ENCODE data around the gene AUTS2.
"Not testable (repeated sequence)": the region's sequence is repeated elsewhere in the genome, so short reads cannot be mapped to it uniquely, and the experiment has no call there.

Gene AUTS2

DNA sequence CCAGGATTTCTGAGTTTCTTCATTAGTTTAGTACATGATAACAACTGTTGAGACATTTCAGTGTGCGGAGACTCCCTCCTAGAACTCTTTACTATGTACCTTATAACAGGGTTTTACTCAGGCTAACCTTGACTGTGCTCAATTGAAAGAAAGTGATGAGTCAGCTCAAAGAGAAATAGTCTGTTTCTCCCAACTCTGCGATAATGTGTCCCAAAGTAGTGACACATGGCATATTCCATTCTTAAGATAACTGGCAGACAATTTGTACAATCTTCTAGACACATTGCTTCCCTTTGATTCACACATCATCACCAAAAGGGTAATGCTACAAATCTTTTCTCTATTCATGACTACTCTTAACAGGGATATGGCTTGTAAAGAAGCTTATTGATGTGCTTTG lies 645.2 kb downstream of the AUTS2 start:
- FAIRE-seq (peak; percentile 17), DNase-seq (ENCODE audit: insufficient read length) (no peak)
- TF ChIP-seq TAF1 (IDR thresholded peaks at IDR 0.05; ENCODE audit: borderline replicate concordance, low read depth, low read length): no peak

DNA sequence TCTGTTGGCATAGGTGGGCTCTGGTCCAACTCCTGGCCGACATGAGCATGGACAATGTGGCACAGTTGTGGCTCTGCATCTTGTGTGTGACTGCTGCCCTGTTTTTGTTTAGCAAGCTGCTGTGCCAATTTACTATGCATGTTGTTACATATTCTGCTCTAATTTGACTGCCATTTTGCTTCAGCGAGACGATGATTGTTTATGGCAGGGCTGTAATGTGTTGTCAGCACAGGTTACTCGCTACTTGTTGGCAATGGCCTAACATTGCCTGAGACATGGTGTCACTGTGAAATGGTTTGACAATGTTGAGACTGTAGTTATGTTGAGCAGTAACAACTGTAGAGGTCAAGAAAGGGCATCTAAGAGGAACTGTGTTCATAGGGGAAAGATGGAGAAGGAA lies 659.6 kb downstream of the AUTS2 start:
- DNase-seq (ENCODE audit: insufficient read length) (no peak), FAIRE-seq (no peak)
- no peak for TF ChIP-seq POLR2A (IDR thresholded peaks at IDR 0.05; ENCODE audit: low read depth, low read length)

DNA sequence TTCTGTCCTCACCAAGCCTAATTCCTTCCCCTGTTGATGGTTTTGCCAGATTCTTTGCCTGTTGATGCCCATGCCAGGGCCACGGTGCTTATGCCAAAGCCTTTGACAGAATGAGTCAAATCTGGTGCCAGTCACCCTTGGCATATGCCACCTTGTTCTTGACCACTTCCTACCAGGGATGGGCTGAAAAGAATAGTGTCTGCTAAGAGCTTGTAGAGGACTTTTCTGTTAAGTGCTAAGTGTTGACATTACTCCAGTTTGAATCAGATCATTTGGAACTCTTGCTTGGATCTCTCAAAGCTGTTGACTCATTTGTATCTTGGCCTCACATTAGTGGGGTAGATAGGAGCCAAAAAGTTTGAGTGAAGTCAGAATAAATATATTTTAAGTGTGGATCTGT lies 661.2 kb downstream of the AUTS2 start:
- TF ChIP-seq POLR2AphosphoS5 (IDR thresholded peaks at IDR 0.05; ENCODE audit: low read depth, low read length): no peak
- no peak for TF ChIP-seq TAF1 (IDR thresholded peaks at IDR 0.05; ENCODE audit: borderline replicate concordance, low read depth, low read length)
- TF ChIP-seq POLR2A (IDR thresholded peaks at IDR 0.05; ENCODE audit: low read depth, low read length): no peak
- no peak for DNase-seq (ENCODE audit: insufficient read length)
- FAIRE-seq: no peak

DNA sequence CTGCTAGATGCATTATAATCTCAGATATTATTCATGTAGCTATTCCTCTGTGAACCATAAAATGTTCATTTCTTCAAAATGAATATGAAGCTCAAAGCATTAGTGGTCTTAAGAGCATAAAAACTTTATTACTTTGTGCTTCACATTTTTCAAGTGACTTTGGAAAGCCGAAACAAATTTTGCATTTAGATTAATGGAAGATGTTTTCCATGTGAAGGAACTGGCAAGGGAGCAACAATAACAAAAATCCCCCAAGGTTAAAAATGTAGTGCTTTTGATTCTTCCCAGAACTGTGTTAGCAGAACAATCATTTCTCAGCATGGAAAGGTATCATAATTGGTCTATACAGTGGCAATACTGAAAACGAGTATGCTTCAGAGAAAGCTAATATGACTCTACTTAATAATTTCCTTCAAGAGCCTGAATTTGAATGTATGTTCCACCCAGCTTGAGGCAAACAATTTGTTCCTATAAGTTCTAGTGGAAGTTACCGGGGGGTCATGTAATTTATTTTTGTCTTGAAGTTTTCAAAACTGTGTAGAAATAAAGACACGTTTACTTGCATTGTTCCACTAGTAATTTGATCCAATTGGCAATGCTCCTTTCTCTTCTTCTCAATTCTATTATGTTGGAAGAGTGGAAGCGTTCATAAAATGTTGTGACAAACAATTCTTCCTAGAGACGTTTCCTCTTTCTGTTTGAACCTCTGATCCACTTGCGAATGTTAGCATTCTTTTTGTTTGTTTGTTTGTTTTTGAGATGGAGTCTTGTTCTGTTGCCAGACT lies 665.4 kb downstream of the AUTS2 start:
- TF ChIP-seq TAF1 (IDR thresholded peaks at IDR 0.05; ENCODE audit: borderline replicate concordance, low read depth, low read length) (no peak), POLR2AphosphoS5 (IDR thresholded peaks at IDR 0.05; ENCODE audit: low read depth, low read length) (no peak), POLR2A (IDR thresholded peaks at IDR 0.05; ENCODE audit: low read depth, low read length) (no peak)
- DNase-seq (ENCODE audit: insufficient read length): no peak
- no peak for FAIRE-seq

DNA sequence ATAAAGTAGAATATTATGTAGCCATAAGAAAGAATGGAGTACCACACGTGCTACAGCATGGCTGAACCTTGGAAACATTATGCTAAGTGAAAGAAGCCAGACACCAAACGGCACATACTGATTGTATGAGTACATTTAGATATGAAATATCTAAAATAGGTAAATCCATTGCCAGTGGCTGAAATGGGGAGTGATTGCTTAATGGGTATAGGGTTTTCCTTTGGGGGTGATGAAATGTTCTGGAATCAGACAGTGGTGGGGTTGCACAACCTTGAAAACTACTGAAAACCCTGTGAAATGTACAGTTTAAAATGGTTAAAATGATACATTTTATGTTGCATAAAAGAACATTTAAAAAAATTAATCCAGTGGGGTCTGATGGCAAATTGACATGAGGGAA lies 667.9 kb downstream of the AUTS2 start:
- DNase-seq (ENCODE audit: insufficient read length) (no peak), FAIRE-seq (no peak)
- TF ChIP-seq POLR2A (IDR thresholded peaks at IDR 0.05; ENCODE audit: low read depth, low read length) (no peak), POLR2AphosphoS5 (IDR thresholded peaks at IDR 0.05; ENCODE audit: low read depth, low read length) (no peak), TAF1 (IDR thresholded peaks at IDR 0.05; ENCODE audit: borderline replicate concordance, low read depth, low read length) (no peak)

DNA sequence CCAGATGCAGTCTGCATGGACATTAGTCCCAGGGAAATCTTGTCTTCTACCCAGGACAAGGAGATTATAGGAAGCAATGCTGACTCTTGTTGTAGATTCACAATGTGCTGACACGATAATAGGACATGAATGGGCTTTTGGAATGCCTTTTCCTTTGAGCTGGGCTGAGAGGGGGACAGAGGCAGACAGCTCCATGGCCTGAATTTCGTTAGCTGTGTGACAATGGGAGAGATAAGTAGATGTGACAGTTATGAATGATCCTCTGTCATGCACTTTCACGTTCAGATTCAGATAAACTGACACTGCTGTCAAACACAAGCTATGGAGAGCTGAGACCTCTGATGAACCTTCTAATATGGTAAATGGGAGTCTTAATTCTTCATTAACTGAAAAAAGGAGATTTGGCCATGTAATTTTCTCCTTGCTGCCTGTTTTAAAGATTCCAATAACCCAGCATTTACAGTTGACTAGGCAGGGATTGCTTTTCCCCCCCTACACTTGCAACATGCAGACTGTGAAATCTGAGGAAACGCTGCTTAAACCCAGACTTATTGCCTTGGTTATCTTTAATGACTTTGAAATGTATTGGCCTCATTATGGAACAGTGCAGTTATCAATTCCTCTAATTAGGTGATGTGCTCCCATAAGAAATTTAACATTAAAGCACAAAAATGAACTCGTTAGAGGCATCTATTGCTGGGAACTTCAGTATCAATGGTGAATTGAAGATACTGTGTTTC lies 669.3 kb downstream of the AUTS2 start:
- DNase-seq (ENCODE audit: insufficient read length) (no peak), FAIRE-seq (no peak)
- no peak for TF ChIP-seq POLR2AphosphoS5 (IDR thresholded peaks at IDR 0.05; ENCODE audit: low read depth, low read length)
- no peak for TF ChIP-seq POLR2A (IDR thresholded peaks at IDR 0.05; ENCODE audit: low read depth, low read length)
- no peak for TF ChIP-seq TAF1 (IDR thresholded peaks at IDR 0.05; ENCODE audit: borderline replicate concordance, low read depth, low read length)

DNA sequence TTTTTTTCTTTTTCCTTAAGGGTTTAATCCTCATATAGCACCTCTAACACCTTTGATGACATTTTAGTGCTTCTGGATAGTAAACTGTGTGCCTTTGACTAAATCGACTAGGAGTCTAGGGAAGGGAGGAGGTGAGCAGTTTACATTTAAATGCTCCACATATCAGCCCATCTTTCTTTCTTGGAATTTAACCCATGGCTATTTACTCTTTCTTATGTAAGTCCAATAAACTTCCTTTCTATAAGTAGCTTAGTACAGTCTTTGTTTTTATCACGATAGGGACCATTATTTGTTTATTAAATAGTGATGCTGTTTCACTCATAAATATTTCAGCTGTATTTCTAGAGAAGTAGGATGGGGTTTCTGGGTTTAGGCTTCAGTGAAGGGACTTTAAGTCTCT lies 669.9 kb downstream of the AUTS2 start:
- no peak for DNase-seq (ENCODE audit: insufficient read length)
- no peak for TF ChIP-seq POLR2A (IDR thresholded peaks at IDR 0.05; ENCODE audit: low read depth, low read length)
- TF ChIP-seq POLR2AphosphoS5 (IDR thresholded peaks at IDR 0.05; ENCODE audit: low read depth, low read length): no peak
- no peak for TF ChIP-seq TAF1 (IDR thresholded peaks at IDR 0.05; ENCODE audit: borderline replicate concordance, low read depth, low read length)
- FAIRE-seq: no peak

DNA sequence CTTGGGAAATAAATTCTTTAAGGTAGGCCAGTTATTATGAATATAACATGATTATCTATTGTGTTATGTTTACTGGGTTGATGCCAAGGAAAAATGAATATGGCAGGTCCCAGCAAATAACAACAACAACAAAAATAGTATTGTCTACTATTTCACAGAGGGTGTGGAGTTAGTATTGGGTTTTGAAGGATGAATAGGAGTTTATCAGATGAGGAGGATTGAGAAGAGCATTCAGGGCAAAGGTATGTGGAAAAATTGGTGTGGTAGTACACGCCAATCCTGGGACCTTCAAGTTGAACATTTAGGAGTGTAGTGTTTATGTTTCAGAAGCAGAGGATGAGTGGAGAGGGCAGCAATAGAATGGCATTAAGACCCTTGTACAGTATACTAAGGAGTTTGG lies 671.9 kb downstream of the AUTS2 start:
- FAIRE-seq (no peak), DNase-seq (ENCODE audit: insufficient read length) (no peak)
- TF ChIP-seq POLR2AphosphoS5 (IDR thresholded peaks at IDR 0.05; ENCODE audit: low read depth, low read length): no peak
- TF ChIP-seq POLR2A (IDR thresholded peaks at IDR 0.05; ENCODE audit: low read depth, low read length): no peak
- TF ChIP-seq TAF1 (IDR thresholded peaks at IDR 0.05; ENCODE audit: borderline replicate concordance, low read depth, low read length): no peak

DNA sequence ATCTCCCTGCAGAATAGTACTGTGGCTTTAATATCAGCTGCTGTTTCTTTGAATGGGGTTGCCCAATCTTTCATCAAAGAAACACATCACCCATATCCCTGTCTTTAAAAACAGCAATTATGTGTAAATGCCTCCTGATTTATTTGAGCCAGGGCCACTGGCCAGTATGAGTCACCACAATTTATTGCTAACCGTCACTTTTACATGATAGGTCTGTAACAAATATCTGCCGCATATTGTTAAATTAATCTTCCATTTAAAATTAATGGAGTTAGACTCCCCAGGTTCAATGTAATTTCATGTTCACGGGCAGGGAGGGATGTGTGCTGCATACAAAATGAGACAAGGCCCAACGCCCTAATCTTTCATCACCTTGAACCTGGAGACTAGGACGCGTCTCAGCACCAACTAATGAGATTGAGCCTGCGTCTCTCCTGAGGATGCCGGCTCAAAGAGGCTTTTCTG lies 673.4 kb downstream of the AUTS2 start:
- no peak for FAIRE-seq
- DNase-seq (ENCODE audit: insufficient read length): no peak
- no peak for TF ChIP-seq POLR2A (IDR thresholded peaks at IDR 0.05; ENCODE audit: low read depth, low read length)

DNA sequence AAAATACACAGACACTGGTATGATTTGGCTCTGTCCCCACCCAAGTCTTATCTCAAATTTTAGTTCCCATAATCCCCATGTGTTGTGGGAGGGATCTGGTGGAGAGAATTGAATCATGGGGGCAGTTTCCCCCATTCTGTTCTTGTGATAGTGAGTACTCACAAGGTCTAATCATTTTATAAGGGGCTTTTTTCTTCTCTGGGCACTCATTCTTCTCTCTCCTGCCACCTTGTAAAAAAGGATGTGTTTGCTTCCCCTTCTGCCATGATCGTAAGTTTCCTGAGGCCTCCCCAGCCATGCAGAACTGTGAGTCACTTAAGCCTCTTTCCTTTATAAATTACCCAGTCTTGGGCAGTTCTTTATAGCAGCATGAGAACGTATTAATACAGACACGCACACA lies 677.3 kb downstream of the AUTS2 start:
- DNase-seq (ENCODE audit: insufficient read length); FAIRE-seq: not testable (repeated sequence)

DNA sequence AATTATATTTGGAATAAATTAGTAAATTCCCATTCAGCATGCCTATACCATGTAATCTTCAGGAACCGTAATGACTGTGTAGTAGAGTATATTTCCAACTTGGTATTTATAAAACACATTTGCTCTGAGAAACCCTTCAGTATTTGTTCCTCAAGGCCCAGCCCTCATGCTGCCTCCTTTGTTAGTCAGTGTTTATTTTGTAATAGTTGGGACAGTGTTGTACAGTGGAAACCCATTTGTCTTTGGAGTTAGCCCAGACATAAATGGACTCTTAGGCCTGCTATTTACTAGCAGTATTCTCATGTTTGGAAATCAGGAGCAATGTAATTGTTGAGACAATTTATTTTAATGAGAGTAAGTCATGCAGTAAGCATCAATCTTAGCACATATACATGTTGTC lies 686.9 kb downstream of the AUTS2 start:
- DNase-seq (ENCODE audit: insufficient read length): no peak
- no peak for TF ChIP-seq POLR2A (IDR thresholded peaks at IDR 0.05; ENCODE audit: low read depth, low read length)
- no peak for TF ChIP-seq TAF1 (IDR thresholded peaks at IDR 0.05; ENCODE audit: borderline replicate concordance, low read depth, low read length)
- TF ChIP-seq POLR2AphosphoS5 (IDR thresholded peaks at IDR 0.05; ENCODE audit: low read depth, low read length): no peak
- FAIRE-seq: no peak

DNA sequence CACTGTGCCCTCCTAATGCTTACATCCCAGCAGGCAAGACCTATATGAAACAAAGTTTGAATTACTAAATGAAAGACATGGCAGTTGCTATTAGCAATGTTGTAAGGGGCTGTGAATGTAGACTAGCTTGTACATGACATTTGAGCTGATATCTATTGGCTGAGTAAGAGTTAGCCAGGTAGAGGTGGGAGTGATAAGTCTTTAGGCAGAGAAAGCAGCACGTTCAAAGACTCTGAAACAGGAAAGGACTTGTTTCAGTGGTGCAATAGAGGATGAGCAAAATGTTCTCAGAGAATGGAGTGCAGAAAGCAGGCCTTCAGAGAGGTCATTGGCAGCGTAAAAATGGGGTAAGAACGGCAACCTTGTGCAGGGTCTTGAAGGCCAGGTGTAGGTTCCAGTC lies 687.6 kb downstream of the AUTS2 start:
- DNase-seq (ENCODE audit: insufficient read length) (no peak), FAIRE-seq (no peak)
- no peak for TF ChIP-seq POLR2A (IDR thresholded peaks at IDR 0.05; ENCODE audit: low read depth, low read length)
- no peak for TF ChIP-seq TAF1 (IDR thresholded peaks at IDR 0.05; ENCODE audit: borderline replicate concordance, low read depth, low read length)
- no peak for TF ChIP-seq POLR2AphosphoS5 (IDR thresholded peaks at IDR 0.05; ENCODE audit: low read depth, low read length)
